Thyroid gland (tissue), 4 donors: ENCODE results near the gene UNC50. TPM values are rescaled to one million over a fixed set of nuclear protein-coding genes. Genes with fewer than 3 reads are reported as not detected.

Source experiments
- DNase-seq, 2 donors: peaks; one replicate each; pipeline ENCODE4 v3.0.0-alpha.2; 2019
- H3K27ac ChIP-seq, 3 donors: fragments of 200-600 bp; sonication (generic); 1 replicate in 2 of 3; 2 replicates in 1 of 3; pipeline ENCODE4 v1.5.1; 2016 to 2019; ENCODE audit warnings: mild to moderate bottlenecking in 1 of 3, moderate library complexity in 1 of 3
- H3K27me3 ChIP-seq: fragments of 200-600 bp; sonication (generic); one replicate; pipeline ENCODE4 v1.5.1; 2019
- H3K36me3 ChIP-seq, 2 donors: fragments of 200-600 bp; sonication (generic); one replicate each; pipeline ENCODE4 v1.5.1; 2016 to 2019
- H3K4me1 ChIP-seq, 2 donors: fragments of 200-600 bp; sonication (generic); one replicate each; pipeline ENCODE4 v1.5.1; 2017 to 2019
- H3K4me3 ChIP-seq, 3 donors: fragments of 200-600 bp; sonication (generic); replicated peaks in 1 of 3; 1 replicate in 2 of 3; 2 replicates in 1 of 3; pipeline ENCODE4 v1.5.1; 2016; ENCODE audit warnings: mild to moderate bottlenecking in 1 of 3
- H3K9me3 ChIP-seq: fragments of 200-600 bp; sonication (generic); one replicate; pipeline ENCODE4 v1.5.1; 2017
- POLR2A ChIP-seq, 2 donors: fragments of 450-650 bp; IDR thresholded peaks; one replicate each; pipeline ENCODE4 v1.6.1; 2017; ENCODE audit warnings: antibody characterized with exemption in 2 of 2, mild to moderate bottlenecking in 2 of 2, moderate library complexity in 1 of 2
- WGBS, 2 donors: methylation state at CpG; one replicate each; pipeline ENCODE4 v1.1.5; 2017; 5-methylcytosine and 5-hydroxymethylcytosine counted together
- intact Hi-C: fragments of 100-400 bp; cut with DNase I; formaldehyde crosslinking; loops from one replicate; pipeline ENCODE4 v1.15.1; 2023
- total RNA-seq, 4 donors: library from RNA; depleted of rRNA; stranded (reverse); fragments of >200 nt; gene quantifications; one replicate each; pipeline ENCODE4 v1.2.3, GENCODE V29; 2016
- TF ChIP-seq, protein P1 (sequence below), 6 experiments: fragments of 200-600 bp in 3 of 6; fragments of 450-650 bp in 3 of 6; sonication (generic) in 3 of 6; IDR thresholded peaks; one replicate each; pipeline ENCODE4 v1.5.1; 2016 to 2019; ENCODE audit warnings: antibody characterized with exemption in 6 of 6, mild to moderate bottlenecking in 2 of 6, inconsistent platforms in 1 of 6, moderate library complexity in 1 of 6

UNC50 gene
- total RNA-seq, 4 donors from 2014 or later = 75.3 to 86.1 (median 81.9) TPM

DNA sequence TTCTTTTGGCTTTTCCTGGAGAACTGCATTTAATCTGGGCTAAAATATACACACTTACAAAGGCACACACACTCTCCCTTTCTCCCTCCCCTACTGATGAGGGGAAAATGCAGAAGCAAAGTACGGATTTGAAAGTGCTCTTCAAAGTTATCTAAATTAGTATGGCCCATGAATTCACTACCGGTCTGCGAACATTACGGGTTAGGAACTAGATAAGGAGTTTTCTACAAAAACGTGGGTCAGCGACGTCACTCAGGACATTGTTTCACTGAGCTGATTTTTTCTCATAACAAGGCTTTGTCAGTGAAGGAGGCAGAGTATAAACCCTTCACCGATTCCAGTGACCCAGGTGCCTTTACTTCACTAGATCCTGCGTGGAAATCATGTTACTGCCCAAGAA, 47.4 kb upstream of the UNC50 start:
- intact Hi-C loops = no loop called here
- Histone ChIP-seq H3K36me3 (peaks cover 10 to 17% of the 10 kb centered on the region in 2 donors), H3K27ac (peak overlapping the region in 2 of 3 donors; percentile 0 to 36), H3K27me3 (no peaks in the 10 kb centered on the region), H3K9me3 (no peaks in the 10 kb centered on the region), H3K4me3 (no peak overlapping the region), H3K4me1 (peaks cover 31 to 37% of the 10 kb centered on the region in 2 donors)
- WGBS, 2 donors = 60 to 76% methylated on average over 9 of the region's 9 CpGs
- TF ChIP-seq, protein P1, sequence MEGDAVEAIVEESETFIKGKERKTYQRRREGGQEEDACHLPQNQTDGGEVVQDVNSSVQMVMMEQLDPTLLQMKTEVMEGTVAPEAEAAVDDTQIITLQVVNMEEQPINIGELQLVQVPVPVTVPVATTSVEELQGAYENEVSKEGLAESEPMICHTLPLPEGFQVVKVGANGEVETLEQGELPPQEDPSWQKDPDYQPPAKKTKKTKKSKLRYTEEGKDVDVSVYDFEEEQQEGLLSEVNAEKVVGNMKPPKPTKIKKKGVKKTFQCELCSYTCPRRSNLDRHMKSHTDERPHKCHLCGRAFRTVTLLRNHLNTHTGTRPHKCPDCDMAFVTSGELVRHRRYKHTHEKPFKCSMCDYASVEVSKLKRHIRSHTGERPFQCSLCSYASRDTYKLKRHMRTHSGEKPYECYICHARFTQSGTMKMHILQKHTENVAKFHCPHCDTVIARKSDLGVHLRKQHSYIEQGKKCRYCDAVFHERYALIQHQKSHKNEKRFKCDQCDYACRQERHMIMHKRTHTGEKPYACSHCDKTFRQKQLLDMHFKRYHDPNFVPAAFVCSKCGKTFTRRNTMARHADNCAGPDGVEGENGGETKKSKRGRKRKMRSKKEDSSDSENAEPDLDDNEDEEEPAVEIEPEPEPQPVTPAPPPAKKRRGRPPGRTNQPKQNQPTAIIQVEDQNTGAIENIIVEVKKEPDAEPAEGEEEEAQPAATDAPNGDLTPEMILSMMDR (IDR thresholded peaks at IDR 0.05) = no peak
- no peak for TF ChIP-seq POLR2A (IDR thresholded peaks at IDR 0.05)
- DNase-seq = no peak

DNA sequence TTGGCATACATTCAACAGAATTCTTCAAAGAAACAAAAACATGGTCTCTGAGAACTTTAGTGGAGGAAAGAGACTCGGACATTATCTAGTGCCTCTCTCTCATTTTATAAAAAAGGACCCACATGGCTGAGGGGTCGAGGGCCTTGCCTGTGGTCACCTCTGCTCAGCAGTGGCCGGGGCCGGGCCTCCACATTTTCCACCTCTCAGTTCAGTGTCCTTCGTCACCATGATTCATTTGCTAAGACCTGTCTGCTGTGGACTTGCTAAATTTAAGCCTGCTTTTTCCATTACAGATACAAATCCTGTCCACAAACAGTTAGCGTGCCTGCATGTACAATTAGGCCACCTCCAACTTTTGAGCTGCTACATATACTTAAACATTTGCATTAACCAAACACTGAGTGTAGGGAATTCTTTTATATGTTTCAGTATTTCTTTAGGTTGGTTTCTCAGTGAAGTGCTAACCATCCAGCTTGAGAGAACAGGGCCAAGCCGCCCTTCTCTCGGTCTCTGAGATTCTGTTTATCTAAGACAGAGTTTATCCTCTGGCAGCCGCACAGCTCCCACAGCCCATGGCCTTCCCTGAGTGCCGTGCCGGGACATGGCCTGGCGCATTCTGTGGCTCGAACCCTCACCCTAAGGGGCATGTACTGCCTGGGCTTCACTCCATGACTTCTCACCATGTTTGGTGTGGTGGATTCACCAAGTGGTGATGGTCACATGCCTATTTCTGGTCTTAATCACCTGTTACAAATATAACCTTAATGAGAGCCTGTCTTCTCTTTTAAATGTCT, 46.3 kb upstream of the UNC50 start:
- whole genome bisulfite sequencing, 2 donors = 32 to 55% methylated on average over 13 of the region's 13 CpGs
- peaks cover 14 to 17% of the 10 kb centered on the region in 2 donors for H3K36me3 ChIP-seq
- H3K4me3 ChIP-seq = no peak overlapping the region
- H3K27ac ChIP-seq = peak overlapping the region; percentile 53 to 72 (median 71)
- no peaks in the 10 kb centered on the region for H3K9me3 ChIP-seq
- intact Hi-C loops = no loop called here
- H3K27me3 ChIP-seq = no peaks in the 10 kb centered on the region
- TF ChIP-seq POLR2A (IDR thresholded peaks at IDR 0.05) = no peak
- peak; percentile 68 to 75 for DNase-seq
- H3K4me1 ChIP-seq = peaks cover 31 to 37% of the 10 kb centered on the region in 2 donors

DNA sequence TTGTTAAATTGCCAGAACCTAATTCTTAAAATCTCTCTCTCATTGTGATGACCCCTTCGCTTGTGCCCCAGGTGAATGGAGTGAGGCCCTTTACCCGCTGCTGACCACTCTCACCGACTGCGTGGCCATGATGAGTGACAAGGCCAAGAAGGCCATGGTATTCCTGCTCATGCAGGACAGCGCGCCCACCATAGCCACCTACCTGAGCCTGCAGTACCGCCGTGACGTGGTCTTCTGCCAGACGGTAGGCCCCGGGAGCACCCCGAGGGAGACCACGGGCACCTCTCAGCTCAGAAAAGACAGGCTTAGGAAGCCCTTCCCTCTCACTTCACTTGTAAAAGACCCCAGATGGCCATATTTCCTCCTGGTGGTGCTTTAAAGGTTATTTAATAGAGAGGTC, 45.0 kb upstream of the UNC50 start:
- intact Hi-C loops = no loop called here
- WGBS, 2 donors = 97 to 100% methylated on average over 13 of the region's 13 CpGs
- no peak for TF ChIP-seq POLR2A (IDR thresholded peaks at IDR 0.05)
- TF ChIP-seq, protein P1 (IDR thresholded peaks at IDR 0.05) = no peak
- Histone ChIP-seq H3K4me1 (peaks cover 31 to 37% of the 10 kb centered on the region in 2 donors), H3K27me3 (no peaks in the 10 kb centered on the region), H3K4me3 (no peak overlapping the region), H3K27ac (no peak overlapping the region), H3K9me3 (no peaks in the 10 kb centered on the region), H3K36me3 (peaks cover 14 to 19% of the 10 kb centered on the region in 2 donors)
- DNase-seq = no peak

DNA sequence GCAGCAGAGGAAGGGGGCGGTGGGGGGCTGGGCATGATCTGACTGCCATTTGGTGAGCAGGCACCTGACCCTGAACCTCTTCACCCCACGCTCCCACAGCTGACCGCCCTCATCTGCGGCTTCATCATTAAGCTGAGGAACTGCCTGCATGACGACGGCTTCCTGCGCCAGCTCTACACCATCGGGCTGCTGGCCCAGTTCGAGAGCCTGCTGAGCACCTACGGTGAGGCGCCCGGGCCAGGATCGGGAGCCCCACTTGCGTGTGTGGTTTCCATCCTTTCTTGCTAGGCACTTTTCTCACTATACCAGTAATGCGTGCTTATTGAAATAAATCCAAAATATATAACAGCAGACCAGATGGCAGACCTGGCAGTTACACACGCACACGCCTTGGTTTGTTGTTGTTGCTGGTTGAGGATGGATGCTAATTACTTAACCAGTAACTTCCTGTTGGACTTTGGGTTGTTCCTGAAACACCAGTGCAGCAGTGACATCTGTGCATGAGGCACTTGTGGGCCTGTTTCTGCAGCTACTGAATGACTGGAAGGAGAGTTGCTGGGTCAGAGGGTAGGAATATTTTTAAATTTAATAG, 43.8 kb upstream of the UNC50 start:
- TF ChIP-seq, protein P1 (IDR thresholded peaks at IDR 0.05) = no peak
- TF ChIP-seq POLR2A (IDR thresholded peaks at IDR 0.05) = no peak
- Histone ChIP-seq H3K4me3 (no peak overlapping the region), H3K36me3 (peaks cover 20 to 22% of the 10 kb centered on the region in 2 donors), H3K9me3 (no peaks in the 10 kb centered on the region), H3K4me1 (peaks cover 28 to 33% of the 10 kb centered on the region in 2 donors), H3K27ac (no peak overlapping the region), H3K27me3 (no peaks in the 10 kb centered on the region)
- intact Hi-C loops = no loop called here
- WGBS, 2 donors = 96 to 97% methylated on average over 16 to 17 of the region's 17 CpGs
- no peak for DNase-seq

DNA sequence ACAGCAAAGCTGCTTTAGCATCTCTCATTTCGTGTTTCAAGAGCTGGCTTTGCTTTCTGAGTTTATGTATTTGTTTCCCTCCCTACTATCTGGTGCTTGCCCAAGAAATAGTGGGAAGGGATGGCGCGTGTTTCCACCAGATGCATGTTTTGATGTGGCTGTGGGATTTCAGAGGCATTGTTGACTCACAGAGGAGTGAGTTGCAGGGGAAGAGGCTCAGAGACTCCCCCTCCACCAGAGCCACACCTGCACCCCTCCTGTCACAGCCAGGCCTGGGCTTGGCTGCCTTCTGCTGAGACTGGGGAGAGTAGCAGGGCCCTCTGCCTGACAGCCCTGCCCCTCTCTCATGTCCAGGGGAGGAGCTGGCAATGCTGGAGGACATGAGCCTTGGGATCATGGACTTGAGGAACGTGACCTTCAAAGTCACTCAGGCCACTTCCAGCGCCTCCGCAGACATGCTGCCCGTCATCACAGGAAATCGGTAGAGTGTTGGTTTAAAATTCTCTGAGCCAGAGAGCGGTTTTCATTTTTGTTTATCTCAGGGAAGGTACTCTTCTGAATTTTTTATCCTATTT, 43.0 kb upstream of the UNC50 start:
- no peak overlapping the region for H3K4me3 ChIP-seq
- no peaks in the 10 kb centered on the region for H3K9me3 ChIP-seq
- no peak for DNase-seq
- WGBS, 2 donors = 92 to 95% methylated on average over 9 of the region's 9 CpGs
- TF ChIP-seq POLR2A (IDR thresholded peaks at IDR 0.05) = no peak
- TF ChIP-seq, protein P1 (IDR thresholded peaks at IDR 0.05) = no peak
- H3K4me1 ChIP-seq = peaks cover 22 to 25% of the 10 kb centered on the region in 2 donors
- H3K36me3 ChIP-seq = peaks cover 22 to 23% of the 10 kb centered on the region in 2 donors
- intact Hi-C loops = no loop called here
- H3K27me3 ChIP-seq = no peaks in the 10 kb centered on the region
- H3K27ac ChIP-seq = no peak overlapping the region
